HG03103 (cell line): Measurements from ENCODE around the gene MRPS25.
"Not testable (repeated sequence)": the region's sequence is repeated elsewhere in the genome, so short reads cannot be mapped to it uniquely, and the experiment has no call there.

Source experiments
- ATAC-seq: cut with Tn5 transposase; IDR thresholded peaks from one replicate; pipeline ENCODE4 v1.9.1; 2021; ENCODE audit warnings: low read depth; ENCODE audit not compliant: unreplicated experiment

The MRPS25 gene

DNA sequence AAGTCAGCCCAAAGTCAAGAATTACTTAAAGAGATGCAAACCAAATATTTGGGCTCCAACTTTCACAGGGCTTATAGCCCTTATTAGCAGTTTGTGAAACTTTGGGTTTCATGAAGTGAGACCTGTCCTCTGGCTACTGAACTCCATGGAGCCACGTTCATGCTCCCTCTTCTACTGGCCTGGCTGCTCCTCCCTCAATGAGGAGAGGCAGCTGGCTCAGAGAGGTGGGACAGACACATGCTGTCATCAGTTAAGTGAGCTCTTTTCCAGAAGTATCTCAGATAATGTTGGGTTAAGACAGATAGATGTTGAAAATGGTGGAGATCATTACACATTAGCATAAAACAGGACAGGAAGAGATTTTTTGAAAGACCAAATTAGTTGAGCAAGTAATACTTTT, 19.4 kb downstream of the MRPS25 start:
- no peak for ATAC-seq

DNA sequence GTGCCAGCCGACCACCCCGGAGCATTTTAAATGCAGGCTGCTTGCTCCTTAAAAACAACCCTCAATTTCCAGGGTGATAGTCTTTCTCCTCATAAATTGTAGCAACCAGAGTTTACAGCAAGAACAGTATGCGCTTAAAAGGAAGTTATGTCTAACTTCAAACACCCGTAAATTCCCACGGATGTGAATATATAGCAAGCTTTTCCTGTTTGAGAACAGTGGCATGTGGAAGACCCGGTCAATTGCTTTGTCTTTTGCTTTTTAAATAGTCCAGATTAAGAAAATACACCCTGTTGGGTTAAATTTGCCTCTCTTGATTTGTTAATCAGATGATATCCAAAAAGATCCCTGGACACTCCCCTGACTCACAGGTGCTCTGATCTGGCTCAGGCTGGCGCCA, 20.8 kb downstream of the MRPS25 start:
- ATAC-seq: no peak

DNA sequence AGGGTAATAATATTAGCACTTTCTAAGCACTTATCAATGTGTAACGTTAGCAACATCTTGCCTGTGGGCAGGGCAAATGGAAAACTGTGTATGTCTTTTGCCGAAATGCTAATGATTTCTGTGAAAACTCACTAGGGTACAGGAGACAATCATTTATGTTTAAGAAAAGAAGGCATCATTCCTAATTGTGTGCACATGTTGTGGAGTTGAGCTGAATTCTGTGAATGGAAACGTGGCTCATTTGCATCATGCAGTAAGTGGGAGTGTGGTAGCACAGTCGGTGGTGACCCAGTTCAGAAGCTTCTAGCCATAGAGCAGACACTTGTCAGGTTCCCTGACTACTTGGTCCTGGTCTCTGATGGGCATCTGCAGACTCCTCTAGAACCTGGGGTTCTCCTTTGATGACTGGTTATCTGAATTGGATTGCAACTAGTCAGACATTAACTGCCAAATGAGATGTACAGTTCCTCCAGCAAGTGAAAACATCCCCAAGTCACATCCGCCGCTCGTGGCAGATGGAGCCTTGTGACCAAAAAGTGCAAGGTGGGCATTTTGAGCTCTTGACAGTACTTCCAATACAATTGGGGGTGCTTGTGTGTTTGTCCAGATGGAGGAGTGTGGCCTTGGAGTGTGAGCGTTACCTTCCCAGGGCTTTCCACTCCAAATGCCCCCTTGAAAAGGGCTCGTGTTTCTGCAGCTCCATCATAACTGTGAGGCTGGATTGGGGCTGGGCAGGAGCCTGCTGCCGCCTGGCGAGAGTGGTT, 21.5 kb downstream of the MRPS25 start:
- no peak for ATAC-seq

DNA sequence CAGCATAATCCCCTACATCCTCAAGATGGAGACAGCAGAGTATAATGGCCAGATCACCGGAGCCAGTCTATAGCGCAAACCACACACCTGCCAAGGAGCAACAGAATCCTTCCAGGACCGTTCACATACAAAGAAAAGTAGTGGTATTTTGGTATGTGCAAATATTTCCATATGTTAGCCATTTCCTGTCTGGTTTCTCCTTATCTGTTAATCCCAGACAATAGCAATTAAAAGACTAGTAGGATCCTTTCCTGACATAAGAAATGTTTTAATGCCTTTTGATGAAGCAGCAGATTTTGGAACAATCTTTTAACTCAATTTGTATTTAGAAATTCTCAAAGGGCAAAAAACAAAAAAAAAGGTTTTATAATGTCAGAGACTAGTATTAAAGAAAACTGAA, 22.2 kb downstream of the MRPS25 start:
- no peak for ATAC-seq

DNA sequence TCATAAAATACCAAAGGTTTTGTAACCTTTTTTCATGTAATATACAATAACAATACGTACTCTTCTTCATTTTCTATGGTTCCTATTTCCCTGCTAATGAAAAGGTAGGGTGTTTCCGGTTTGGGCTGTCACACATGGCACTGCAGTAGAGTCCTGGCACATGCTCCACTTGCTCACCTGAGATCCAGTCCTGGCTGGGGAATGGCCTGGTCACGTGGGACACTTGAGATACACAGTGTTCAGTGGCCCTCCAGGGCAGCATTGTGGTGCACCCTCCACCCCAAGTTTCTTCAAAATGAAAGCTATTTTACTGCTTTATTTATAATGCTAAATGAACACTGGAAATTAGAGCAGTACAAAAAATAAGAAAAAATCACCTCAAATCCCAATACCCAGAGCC, 23.2 kb downstream of the MRPS25 start:
- ATAC-seq: no peak

DNA sequence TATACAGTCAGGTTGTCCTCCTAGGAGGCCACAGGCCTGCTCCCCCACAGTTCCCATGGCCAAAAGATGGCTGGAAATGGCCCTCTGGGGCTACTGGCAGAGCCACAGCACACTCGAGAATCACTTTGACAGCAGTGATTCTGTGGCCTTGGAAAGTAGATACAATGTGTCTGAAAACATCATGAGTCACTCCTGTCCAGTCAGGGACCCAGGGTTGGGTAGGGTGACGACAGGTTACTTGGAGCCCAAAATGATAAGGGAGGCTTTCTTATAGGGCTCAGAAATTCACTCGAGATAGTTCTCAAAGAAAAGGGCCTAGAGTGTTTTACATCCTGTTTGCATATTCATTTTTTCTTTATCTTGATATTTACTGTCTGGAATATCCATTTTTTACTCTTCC, 24.3 kb downstream of the MRPS25 start:
- ATAC-seq: no peak

DNA sequence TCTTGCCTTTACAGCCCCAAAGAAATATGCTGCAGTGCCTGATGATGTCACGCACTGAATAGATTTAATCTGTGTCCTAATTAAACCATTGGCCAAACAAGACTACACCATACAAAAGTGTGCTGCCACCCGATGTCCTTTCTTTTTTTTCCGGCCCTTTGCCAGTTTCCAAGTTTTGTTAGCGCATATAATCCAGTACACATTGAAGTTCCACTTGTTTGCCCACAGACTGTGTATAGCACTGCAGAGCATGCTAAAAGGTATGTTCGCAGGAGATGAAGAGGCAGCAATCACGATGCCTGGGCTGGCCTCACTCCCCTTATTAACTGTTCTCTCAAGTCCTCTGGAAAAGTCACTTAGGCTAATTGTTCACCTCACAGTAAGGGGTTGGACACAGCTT, 26.8 kb downstream of the MRPS25 start:
- no peak for ATAC-seq

DNA sequence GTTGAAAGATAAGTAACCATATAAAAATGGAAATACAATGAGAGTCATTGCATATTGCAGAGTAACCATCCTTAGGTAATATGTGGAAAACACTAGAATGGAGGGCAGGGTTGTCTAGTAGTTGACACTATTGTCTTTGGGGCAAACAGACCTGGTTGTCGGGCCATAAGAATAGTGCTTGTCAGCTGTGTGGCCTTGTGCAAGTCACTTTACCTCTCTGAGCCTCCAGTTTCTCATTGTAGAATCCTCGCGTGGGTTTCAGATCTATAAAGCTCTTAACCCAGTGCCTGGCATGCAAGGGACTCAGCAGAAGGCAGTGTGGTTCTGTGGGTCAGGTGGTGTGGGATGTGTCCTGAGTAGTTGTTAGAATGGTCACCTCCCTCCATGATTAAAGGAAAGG, 32.0 kb downstream of the MRPS25 start:
- no peak for ATAC-seq

DNA sequence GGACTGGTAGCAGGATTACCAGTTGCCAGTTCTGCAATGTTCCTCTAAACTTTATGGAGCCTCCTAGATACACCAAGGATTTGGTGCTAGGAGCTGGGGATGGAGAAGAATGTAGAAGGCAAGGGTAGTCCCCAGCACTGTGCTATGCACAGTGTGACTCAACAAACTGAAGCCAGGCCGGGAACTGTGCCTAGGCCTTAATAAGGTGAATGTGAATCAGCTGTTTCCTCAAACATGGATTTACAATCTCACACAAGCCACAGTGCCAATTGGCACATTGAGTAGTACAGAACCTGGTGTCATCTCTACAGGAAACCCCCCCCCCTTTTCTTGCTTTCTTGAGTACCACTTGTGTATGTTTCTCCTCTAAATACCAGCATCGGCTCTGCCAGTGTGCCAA, 32.5 kb downstream of the MRPS25 start:
- no peak for ATAC-seq

DNA sequence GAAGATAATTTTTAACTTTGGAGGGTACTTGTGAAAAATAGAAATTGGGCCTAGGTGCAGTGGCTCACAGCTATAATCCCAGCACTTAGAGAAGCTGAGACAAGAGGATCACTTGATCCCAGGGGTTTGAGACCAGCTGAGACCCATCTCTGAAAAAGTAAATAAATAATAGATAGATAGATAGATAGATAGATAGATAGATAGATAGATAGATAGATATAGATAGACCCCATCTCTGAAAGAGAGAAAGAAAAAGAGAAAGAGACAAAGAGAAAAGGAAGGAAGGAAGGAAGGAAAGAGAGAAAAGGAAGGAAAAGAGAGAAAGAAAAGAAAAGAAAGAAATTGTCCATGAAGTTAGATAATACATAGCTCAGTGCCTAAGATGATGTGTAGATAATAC, 35.5 kb downstream of the MRPS25 start:
- no peak for ATAC-seq

DNA sequence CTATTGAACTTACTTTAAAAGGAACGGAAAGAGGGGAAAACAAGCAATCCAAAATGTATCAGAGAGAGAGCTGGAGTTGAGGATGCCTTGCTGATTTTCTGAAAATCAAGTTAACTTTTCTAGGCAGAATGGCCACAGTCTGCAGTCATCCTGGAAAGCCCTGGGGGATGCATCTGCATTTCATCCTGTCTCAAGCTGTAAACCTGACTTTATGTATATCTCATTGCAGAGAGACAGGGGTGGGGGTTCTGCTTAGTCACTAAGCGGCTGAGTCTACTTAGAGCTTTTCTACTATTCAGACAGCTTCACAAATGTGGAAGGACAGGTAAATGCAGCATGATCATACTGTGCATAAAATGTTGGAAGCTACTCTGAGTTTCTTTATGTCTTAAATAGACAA, 41.4 kb downstream of the MRPS25 start:
- no peak for ATAC-seq

DNA sequence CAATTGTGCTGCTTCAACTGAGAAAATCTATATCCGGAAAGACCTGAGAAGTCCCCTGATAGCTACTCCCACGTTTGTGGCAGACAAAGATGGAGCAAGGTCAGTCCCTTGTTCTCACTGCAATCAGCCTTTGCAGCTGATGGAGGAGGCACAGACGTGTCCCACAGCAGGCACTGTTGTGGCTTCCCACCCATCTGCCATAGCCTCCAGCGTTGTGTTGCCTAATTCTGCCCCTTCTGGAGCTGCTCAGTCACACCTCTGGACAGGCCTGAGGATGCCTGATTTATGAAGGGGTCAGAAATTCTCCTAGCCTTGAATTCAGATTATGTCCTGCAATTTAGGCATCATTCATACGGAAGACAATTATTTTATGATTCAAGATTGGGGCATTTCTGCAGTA, 41.9 kb downstream of the MRPS25 start:
- no peak for ATAC-seq

DNA sequence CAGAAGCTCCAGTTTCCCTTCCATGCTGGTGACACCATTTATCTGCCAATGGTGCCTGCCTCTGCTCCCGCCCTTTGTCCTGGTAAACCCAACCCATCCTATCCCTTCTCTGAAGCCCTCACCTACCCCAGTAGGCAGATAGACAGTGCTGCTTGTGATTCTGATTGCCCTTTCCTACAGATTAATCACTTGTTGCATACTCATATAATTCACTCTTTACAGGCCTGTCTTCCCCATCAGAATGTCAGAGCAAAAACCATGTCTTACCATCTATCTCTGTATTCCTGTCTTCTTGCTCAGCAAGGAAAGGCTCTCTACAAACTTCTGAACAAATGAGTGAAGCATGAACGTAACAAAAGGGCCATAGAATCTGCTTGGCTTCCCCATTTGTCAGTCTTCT, 47.9 kb downstream of the MRPS25 start:
- no peak for ATAC-seq

DNA sequence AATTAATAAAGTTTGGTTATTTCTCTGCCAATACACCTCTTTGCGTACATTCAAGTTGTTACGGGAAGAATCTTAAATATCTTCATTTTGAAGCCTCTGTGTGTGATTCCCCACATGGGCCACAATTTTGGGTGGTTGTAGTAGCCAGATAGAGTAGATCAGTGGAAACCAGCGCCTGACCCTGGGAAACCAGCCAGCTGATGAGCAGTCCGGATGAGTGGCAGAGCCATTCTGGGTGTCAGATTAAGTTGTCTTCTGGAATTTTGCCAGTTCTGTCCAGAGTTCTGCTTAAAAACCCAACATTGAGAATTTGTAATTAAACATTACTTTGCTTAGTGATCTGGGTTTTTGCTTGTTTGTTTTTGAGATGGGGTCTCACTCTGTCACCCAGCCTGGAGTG, 49.7 kb downstream of the MRPS25 start:
- ATAC-seq: no peak

DNA sequence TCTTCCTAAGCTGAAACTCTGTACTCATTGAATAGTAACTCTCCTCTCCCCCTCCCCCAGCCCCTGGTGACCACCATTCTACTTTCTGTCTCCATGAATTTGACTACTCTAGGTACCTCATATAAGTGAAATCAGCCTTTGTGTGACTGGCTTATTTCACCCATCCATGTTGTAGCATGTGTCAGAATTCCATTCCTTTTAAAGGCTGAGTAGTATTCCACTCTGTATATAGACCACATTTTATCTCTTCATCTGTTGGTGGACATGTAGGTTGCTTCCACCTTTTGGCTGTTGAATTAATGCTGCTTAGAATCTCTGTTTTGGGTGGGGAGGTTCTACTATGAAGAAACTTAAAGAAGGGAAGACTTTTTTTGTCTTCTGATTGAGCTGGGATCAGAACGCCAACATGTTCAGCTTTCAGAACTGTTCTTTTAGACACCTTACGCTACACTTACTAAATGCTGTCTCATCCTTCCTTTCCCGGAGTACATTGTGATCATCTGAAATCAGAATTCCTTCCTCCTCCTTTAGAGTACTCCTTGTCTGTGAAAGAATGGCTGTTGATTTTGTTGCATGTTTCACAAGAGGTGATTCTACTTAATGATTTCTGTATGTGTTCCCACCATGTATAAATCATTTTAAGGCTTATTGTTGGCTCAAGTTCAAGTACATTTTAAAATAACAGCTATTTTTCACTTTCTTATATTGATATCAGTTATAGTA, 50.3 kb downstream of the MRPS25 start:
- no peak for ATAC-seq

DNA sequence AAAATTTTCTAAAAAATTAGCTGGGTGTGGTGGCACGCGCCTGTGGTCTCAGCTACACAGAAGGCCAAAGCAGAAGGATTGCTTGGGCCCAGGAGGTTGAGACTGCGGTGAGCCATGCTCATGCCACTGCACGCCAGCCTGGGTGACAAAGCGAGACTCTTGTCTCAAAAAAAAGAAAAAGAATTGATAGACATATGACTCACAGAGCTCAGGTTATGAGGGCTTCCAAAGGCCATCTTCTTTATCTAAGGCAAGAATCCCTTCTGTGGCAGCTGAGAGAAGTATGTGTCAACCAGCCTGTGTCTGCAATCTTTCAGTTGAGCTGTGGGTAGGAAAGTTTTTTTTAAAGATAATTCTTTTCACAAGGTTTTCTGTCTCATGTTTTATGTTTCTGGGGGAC, 53.9 kb downstream of the MRPS25 start:
- ATAC-seq: no peak

DNA sequence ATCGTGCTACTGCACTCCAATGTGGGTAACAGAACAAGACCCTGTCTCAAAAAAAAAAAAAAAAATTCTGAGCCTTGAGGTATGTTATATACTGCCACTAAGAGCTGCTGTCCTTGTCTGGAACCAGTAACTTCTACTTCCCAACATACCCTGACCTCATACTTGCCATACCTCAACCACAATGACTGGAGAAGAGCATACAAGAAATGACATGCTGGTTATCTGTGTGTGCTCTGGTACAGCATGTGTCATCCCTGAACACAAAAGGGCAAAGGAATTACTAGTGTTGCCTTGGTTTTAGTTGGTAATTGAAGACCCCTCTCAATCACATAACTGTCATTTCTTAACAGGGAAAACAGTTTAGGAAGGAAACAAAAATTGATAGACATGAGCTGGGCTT, 54.5 kb downstream of the MRPS25 start:
- ATAC-seq: no peak

DNA sequence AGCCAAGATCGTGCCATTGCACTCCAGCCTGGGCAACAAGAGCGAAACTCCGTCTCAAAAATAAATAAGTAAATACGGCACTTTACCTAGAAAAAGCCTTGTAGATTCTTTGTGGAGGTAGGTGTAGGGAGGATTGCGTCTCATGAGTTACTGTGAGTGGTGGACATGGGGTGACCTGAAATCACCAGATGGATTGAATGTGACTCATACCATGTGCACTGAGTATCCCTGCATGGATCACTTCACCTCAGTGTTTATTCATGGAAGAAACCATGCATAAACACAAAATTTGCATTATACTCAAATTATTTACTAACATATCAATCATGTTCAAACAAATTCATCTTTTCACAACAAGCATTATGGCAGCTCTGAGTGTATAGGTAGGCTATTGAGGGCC, 55.9 kb downstream of the MRPS25 start:
- no peak for ATAC-seq

DNA sequence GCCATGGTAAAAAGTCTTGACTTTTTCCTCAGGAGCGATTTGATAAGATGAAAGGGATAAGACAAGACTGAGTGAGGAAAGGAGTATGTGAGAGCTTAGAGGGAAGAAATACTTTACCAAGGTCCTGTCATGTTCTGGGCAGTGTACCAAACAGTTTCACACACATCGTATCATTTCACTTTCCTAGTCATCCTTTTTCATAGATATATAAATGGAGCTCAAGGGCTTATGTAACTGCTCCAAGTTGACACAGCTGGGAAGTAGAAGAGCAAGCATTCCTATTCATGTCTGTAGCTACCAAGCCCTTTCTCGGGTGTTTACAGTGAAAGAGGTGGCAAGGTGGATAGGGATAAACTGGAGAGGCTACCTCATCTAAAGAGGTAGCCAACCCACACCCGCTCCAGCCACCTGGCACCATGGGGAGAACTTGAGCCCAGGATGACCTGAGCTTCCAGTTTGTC, 57.4 kb downstream of the MRPS25 start:
- no peak for ATAC-seq

DNA sequence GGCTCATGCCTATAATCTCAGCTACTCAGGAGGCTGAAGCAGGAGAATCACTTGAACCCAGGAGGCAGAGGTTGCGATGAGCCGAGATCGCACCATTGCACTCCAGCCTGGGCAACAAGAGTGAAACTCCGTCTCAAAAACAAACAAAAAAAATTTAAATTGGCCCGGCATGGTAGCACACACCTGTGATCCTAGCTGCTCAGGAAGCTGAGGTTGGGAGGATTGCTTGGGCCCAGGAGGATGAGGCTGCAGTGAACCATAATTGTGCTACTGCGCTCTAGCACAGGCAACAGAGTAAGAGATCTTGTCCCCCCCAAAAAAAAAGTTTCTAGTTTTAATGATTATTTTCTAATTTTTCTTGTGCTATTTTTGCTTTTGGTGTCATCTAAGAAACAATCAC, 65.9 kb downstream of the MRPS25 start:
- not testable (repeated sequence) for ATAC-seq
